ENCODE data around the gene OR2F1. TPM values are rescaled to one million over a fixed set of nuclear protein-coding genes. Genes with fewer than 3 reads are reported as not detected.

OR2F1 gene
- total RNA-seq, 5 donors from 2014 or later (not counting 1 experiment from before 2014, with no cell fraction given), result not detected

DNA sequence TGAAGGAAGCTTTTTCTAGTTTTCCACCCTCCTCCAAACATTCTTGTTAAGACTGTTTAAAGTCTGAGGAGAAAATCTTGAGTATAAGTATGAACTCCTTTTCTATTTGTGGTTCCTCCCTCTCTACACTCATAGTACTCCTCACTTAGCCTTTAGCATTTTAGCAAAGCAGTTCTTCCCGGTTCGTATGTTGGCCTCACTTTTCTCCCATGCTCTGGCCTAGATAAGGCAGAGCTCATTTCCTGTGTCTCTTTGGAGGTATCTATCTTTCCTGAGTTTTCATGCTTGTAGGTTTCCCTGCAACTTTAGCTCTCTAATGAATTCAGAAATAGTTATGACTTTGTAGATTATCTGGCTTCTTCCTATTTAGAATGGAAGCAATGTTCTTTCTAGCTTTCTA lies 5.9 kb upstream of the OR2F1 start:
- ChIA-PET POLR2A (no interaction called here), CTCF (interaction anchor here in 1 of 2 donors (0.7 kb wide), 1 partner anchor 56 kb away, joined by 3 read pairs; no protein-coding TSS in a partner anchor)
- no peaks in the 10 kb centered on the region for H3K4me1 ChIP-seq (ENCODE audit: control insufficient read depth in 1 of 2, extremely low read depth in 1 of 2, insufficient read depth in 2 of 2, low read length in 2 of 2)
- H3K27me3 ChIP-seq (replicated peaks in 1 of 2; ENCODE audit: control insufficient read depth in 2 of 2, extremely low read depth in 1 of 2, insufficient read depth in 2 of 2, low read length in 1 of 2), result no peaks in the 10 kb centered on the region
- H3K4me3 Mint-ChIP-seq, result no peak overlapping the region
- no peak overlapping the region for H3K27ac Mint-ChIP-seq
- DNase-seq (no peak), ATAC-seq (replicated peaks in 1 of 4) (no peak)
- peaks cover 0 to 3% (median 0%) of the 10 kb centered on the region in 3 donors for H3K9me3 Mint-ChIP-seq
- no peaks in the 10 kb centered on the region for H3K36me3 ChIP-seq (ENCODE audit: control insufficient read depth in 2 of 2, extremely low read depth in 1 of 2, insufficient read depth in 1 of 2, low read length in 1 of 2)
- H3K4me3 ChIP-seq (ENCODE audit: control insufficient read depth in 1 of 2, extremely low read depth in 1 of 2, low read length in 1 of 2), result no peak overlapping the region
- H3K27ac ChIP-seq (ENCODE audit: low read length), result no peak overlapping the region
- H3K4me1 Mint-ChIP-seq, result no peaks in the 10 kb centered on the region
- no peaks in the 10 kb centered on the region for H3K9me3 ChIP-seq
- H3K27me3 Mint-ChIP-seq, result peaks cover 24 to 48% of the 10 kb centered on the region in 2 donors
- peaks cover 3% of the 10 kb centered on the region for H3K36me3 Mint-ChIP-seq
- no CpG with 5 or more reads among the region's 2 CpGs for WGBS (ENCODE audit: insufficient coverage)

GRCh38 chr7:143953421-143953820 lies 1.2 kb upstream of the OR2F1 start:
- no peaks in the 10 kb centered on the region for H3K4me1 Mint-ChIP-seq
- H3K27ac ChIP-seq (ENCODE audit: low read length), result no peak overlapping the region
- WGBS (ENCODE audit: insufficient coverage), result no CpG with 5 or more reads among the region's 3 CpGs
- H3K36me3 ChIP-seq (ENCODE audit: control insufficient read depth in 2 of 2, extremely low read depth in 1 of 2, insufficient read depth in 1 of 2, low read length in 1 of 2), result no peaks in the 10 kb centered on the region
- no peaks in the 10 kb centered on the region for H3K9me3 ChIP-seq
- peaks cover 0 to 3% (median 0%) of the 10 kb centered on the region in 3 donors for H3K9me3 Mint-ChIP-seq
- H3K4me1 ChIP-seq (ENCODE audit: control insufficient read depth in 1 of 2, extremely low read depth in 1 of 2, insufficient read depth in 2 of 2, low read length in 2 of 2), result no peaks in the 10 kb centered on the region
- ATAC-seq (replicated peaks in 1 of 4) (no peak), DNase-seq (no peak)
- no peaks in the 10 kb centered on the region for H3K36me3 Mint-ChIP-seq
- no peak overlapping the region for H3K4me3 Mint-ChIP-seq
- H3K27ac Mint-ChIP-seq, result no peak overlapping the region
- H3K27me3 Mint-ChIP-seq, result peaks cover 26 to 53% of the 10 kb centered on the region in 2 donors
- ChIA-PET POLR2A (no interaction called here), CTCF (no interaction called here)
- no peaks in the 10 kb centered on the region for H3K27me3 ChIP-seq (replicated peaks in 1 of 2; ENCODE audit: control insufficient read depth in 2 of 2, extremely low read depth in 1 of 2, insufficient read depth in 2 of 2, low read length in 1 of 2)
- H3K4me3 ChIP-seq (ENCODE audit: control insufficient read depth in 1 of 2, extremely low read depth in 1 of 2, low read length in 1 of 2), result no peak overlapping the region

DNA sequence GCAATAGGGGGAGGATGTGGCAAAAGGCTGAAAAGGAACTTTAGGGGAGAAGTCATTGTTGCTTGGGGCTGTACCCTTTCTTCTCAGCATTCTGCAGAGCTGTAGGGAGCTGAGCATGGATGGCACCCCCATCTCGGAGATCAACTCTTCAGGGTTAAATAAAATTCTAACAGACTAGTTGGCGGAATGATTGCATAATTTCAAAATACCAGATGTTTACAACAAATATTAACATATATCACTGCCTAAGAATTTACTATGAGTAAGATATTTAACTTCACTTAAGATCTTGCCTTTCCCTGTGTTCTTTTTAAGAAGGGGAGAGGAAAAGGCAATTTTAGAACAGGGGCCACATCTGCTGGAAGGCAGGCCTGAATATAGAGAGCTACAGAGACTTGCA lies 509 bp upstream of the OR2F1 start:
- ATAC-seq (replicated peaks in 1 of 4) (no peak), DNase-seq (no peak)
- Histone ChIP-seq H3K36me3 (ENCODE audit: control insufficient read depth in 2 of 2, extremely low read depth in 1 of 2, insufficient read depth in 1 of 2, low read length in 1 of 2) (no peaks in the 10 kb centered on the region), H3K27me3 (replicated peaks in 1 of 2; ENCODE audit: control insufficient read depth in 2 of 2, extremely low read depth in 1 of 2, insufficient read depth in 2 of 2, low read length in 1 of 2) (no peaks in the 10 kb centered on the region), H3K4me1 (ENCODE audit: control insufficient read depth in 1 of 2, extremely low read depth in 1 of 2, insufficient read depth in 2 of 2, low read length in 2 of 2) (no peaks in the 10 kb centered on the region), H3K27ac (ENCODE audit: low read length) (no peak overlapping the region), H3K4me3 (ENCODE audit: control insufficient read depth in 1 of 2, extremely low read depth in 1 of 2, low read length in 1 of 2) (no peak overlapping the region), H3K9me3 (no peaks in the 10 kb centered on the region)
- CTCF ChIA-PET, result no interaction called here
- Mint-ChIP-seq H3K27me3 (peaks cover 21 to 50% of the 10 kb centered on the region in 2 donors), H3K4me1 (no peaks in the 10 kb centered on the region), H3K9me3 (peaks cover 0 to 3% (median 0%) of the 10 kb centered on the region in 3 donors), H3K27ac (no peak overlapping the region), H3K36me3 (no peaks in the 10 kb centered on the region), H3K4me3 (no peak overlapping the region)
- POLR2A ChIA-PET, result no interaction called here
- WGBS (ENCODE audit: insufficient coverage), result no CpG with 5 or more reads among the region's 2 CpGs

- H3K4me1 ChIP-seq (ENCODE audit: control insufficient read depth in 1 of 2, extremely low read depth in 1 of 2, insufficient read depth in 2 of 2, low read length in 2 of 2), result no peaks in the 10 kb centered on the region
- no peak overlapping the region for H3K4me3 ChIP-seq (ENCODE audit: control insufficient read depth in 1 of 2, extremely low read depth in 1 of 2, low read length in 1 of 2)
- ChIA-PET CTCF (no interaction called here), POLR2A (no interaction called here)
- H3K27me3 ChIP-seq (replicated peaks in 1 of 2; ENCODE audit: control insufficient read depth in 2 of 2, extremely low read depth in 1 of 2, insufficient read depth in 2 of 2, low read length in 1 of 2), result no peaks in the 10 kb centered on the region
- Mint-ChIP-seq H3K4me3 (no peak overlapping the region), H3K36me3 (no peaks in the 10 kb centered on the region), H3K9me3 (no peaks in the 10 kb centered on the region), H3K27ac (no peak overlapping the region), H3K4me1 (no peaks in the 10 kb centered on the region), H3K27me3 (peaks cover 23 to 50% of the 10 kb centered on the region in 2 donors)
- no CpG with 5 or more reads among the region's 3 CpGs for WGBS (ENCODE audit: insufficient coverage)
- DNase-seq (no peak), ATAC-seq (replicated peaks in 1 of 4) (no peak)
- H3K36me3 ChIP-seq (ENCODE audit: control insufficient read depth in 2 of 2, extremely low read depth in 1 of 2, insufficient read depth in 1 of 2, low read length in 1 of 2), result no peaks in the 10 kb centered on the region
- H3K9me3 ChIP-seq, result no peaks in the 10 kb centered on the region
- no peak overlapping the region for H3K27ac ChIP-seq (ENCODE audit: low read length)
Observed at GRCh38 chr7:143958781-143959180, 4.1 kb downstream of the OR2F1 start.

DNA sequence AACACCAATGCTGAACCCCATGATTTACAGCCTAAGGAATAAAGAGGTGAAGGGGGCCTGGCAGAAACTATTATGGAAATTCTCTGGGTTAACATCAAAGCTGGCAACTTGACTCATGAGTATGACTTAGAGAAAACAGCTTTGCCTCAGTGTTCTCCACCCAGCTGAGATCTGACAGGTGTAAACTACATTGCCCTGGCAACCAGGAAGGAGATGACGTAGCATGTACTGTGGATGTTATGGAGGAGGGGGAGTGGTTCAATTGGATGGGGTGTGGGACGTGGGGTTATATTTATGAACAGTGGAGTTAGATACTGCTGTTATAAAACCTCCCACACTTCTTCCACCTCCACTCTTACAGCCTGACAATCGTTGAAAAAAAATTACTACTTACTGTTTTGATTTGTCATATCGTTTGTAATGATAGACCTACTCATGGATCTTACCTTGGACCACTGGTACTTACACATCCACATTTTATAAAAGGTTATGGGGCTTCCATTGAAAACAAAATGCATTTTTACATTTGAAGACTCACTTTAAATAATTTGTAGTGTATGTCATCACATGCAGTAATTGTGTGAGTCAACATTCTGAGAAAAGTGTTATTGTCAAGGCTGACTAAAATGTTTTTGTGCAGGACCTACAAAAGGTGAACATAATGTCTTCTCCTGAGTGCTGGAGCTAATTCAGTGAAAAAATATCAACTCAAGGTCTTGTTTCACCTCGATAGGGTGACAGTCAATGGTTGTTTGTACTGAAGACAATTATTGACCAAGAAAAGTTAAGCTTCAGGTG lies 6.4 kb downstream of the OR2F1 start:
- no peaks in the 10 kb centered on the region for H3K4me1 ChIP-seq (ENCODE audit: control insufficient read depth in 1 of 2, extremely low read depth in 1 of 2, insufficient read depth in 2 of 2, low read length in 2 of 2)
- H3K27ac Mint-ChIP-seq, result no peak overlapping the region
- no peaks in the 10 kb centered on the region for H3K9me3 Mint-ChIP-seq
- H3K4me3 Mint-ChIP-seq, result no peak overlapping the region
- H3K4me3 ChIP-seq (ENCODE audit: control insufficient read depth in 1 of 2, extremely low read depth in 1 of 2, low read length in 1 of 2), result no peak overlapping the region
- CTCF ChIA-PET, result no interaction called here
- WGBS (ENCODE audit: insufficient coverage), result 14% methylated on average over 1 of the region's 5 CpGs
- H3K9me3 ChIP-seq, result no peaks in the 10 kb centered on the region
- no peaks in the 10 kb centered on the region for H3K4me1 Mint-ChIP-seq
- H3K27me3 Mint-ChIP-seq, result peaks cover 18 to 40% of the 10 kb centered on the region in 2 donors
- no peaks in the 10 kb centered on the region for H3K36me3 ChIP-seq (ENCODE audit: control insufficient read depth in 2 of 2, extremely low read depth in 1 of 2, insufficient read depth in 1 of 2, low read length in 1 of 2)
- H3K27me3 ChIP-seq (replicated peaks in 1 of 2; ENCODE audit: control insufficient read depth in 2 of 2, extremely low read depth in 1 of 2, insufficient read depth in 2 of 2, low read length in 1 of 2), result no peaks in the 10 kb centered on the region
- no peaks in the 10 kb centered on the region for H3K36me3 Mint-ChIP-seq
- H3K27ac ChIP-seq (ENCODE audit: low read length), result no peak overlapping the region
- POLR2A ChIA-PET, result no interaction called here
- DNase-seq, result no peak
- no peak for ATAC-seq (replicated peaks in 1 of 4)

DNA sequence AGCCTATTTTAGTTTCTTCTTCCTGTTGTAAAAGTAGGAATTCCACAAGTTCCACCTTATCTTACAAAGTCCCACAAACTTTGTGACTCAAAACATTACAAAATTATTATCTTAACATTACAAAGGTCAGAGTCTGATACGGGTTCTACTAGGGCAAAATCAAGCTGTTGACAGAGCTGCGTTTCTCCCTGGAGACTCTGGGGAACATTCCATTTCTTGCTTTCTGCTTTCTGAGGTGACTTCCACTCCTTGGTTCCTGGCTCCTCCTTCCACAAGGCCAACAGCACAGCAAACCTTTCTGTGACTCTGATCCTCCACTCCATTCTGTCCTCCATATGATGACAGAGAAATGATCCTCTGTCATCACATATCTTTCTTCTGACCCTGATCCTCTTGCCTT lies 10.6 kb downstream of the OR2F1 start:
- no peak overlapping the region for H3K4me3 Mint-ChIP-seq
- no peaks in the 10 kb centered on the region for H3K9me3 Mint-ChIP-seq

More for the DNA sequence above, 10.6 kb downstream of the OR2F1 start:
- Mint-ChIP-seq H3K27ac (no peak overlapping the region), H3K4me1 (no peaks in the 10 kb centered on the region), H3K27me3 (peaks cover 8 to 26% of the 10 kb centered on the region in 2 donors), H3K36me3 (no peaks in the 10 kb centered on the region)
- ATAC-seq (replicated peaks in 1 of 4), result no peak
- no peak overlapping the region for H3K27ac ChIP-seq (ENCODE audit: low read length)
- WGBS (ENCODE audit: insufficient coverage), result 79% methylated on average over 2 of the region's 2 CpGs
- no peaks in the 10 kb centered on the region for H3K9me3 ChIP-seq
- ChIA-PET POLR2A (no interaction called here), CTCF (no interaction called here)
- DNase-seq, result no peak
- no peaks in the 10 kb centered on the region for H3K4me1 ChIP-seq (ENCODE audit: control insufficient read depth in 1 of 2, extremely low read depth in 1 of 2, insufficient read depth in 2 of 2, low read length in 2 of 2)
- H3K27me3 ChIP-seq (replicated peaks in 1 of 2; ENCODE audit: control insufficient read depth in 2 of 2, extremely low read depth in 1 of 2, insufficient read depth in 2 of 2, low read length in 1 of 2), result no peaks in the 10 kb centered on the region
- H3K4me3 ChIP-seq (ENCODE audit: control insufficient read depth in 1 of 2, extremely low read depth in 1 of 2, low read length in 1 of 2), result no peak overlapping the region
- H3K36me3 ChIP-seq (ENCODE audit: control insufficient read depth in 2 of 2, extremely low read depth in 1 of 2, insufficient read depth in 1 of 2, low read length in 1 of 2), result no peaks in the 10 kb centered on the region
